Bronchus fibroblast of lung (primary cell): Measurements from ENCODE around the gene SLC2A11. TPM values are rescaled to one million over a fixed set of nuclear protein-coding genes. Genes with fewer than 3 reads are reported as not detected.

Source experiments
- total RNA-seq: library from RNA; depleted of rRNA; stranded (reverse); fragments of >200 nt; gene quantifications from 2 replicates; pipeline ENCODE4 v1.2.3, GENCODE V29; 2015

Gene SLC2A11, protein sequence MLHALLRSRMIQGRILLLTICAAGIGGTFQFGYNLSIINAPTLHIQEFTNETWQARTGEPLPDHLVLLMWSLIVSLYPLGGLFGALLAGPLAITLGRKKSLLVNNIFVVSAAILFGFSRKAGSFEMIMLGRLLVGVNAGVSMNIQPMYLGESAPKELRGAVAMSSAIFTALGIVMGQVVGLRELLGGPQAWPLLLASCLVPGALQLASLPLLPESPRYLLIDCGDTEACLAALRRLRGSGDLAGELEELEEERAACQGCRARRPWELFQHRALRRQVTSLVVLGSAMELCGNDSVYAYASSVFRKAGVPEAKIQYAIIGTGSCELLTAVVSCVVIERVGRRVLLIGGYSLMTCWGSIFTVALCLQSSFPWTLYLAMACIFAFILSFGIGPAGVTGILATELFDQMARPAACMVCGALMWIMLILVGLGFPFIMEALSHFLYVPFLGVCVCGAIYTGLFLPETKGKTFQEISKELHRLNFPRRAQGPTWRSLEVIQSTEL
- 3.7 and 4.0 TPM in 2 replicates for total RNA-seq

DNA sequence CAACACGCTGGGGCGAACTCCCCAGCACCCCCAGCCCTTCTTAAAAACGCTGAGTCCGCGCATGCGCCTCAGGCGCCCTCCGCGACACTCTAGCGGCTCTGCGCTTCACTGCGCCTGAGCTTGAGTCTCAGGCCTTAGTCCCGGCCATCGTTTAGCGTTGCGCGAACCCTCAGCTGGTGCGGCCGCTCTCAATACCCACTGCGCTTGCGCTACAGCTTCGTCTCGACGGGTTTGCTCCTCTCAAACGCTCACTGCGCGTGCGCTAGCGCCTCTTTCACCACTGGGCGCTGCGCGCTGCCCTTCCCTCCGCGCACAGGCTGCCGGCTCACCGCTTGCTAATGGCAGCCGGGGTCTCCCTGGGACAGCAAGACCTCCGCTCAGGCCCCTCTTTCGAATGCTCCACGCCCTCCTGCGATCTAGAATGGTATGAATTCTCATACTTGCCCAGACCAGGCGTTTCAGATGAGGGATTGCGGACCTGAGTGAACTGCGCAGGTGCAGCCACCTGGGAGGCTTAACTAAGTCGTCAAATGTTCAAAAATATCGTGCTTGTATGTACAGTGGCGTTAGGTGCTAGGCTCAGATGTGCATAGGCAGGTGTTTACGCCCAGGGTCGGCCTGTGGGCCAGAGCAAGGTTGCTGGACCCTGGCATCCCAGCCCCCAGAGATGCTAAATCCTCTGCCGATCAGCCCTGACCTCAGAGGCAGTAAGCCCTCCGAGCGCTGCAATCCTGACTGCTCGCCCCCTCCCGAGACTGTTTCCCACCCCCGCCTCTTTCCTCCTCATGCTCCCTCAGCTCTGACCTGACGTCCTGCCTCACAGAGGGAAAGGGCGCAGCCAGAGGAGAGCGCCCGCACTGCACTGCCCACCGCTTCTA is at the start of gene SLC2A11:
Gene SLC2A11, plus strand, starts transcription at position 270 of the 878 bp plus-strand sequence. Its CDS starts 125 bp downstream, at position 395.

DNA sequence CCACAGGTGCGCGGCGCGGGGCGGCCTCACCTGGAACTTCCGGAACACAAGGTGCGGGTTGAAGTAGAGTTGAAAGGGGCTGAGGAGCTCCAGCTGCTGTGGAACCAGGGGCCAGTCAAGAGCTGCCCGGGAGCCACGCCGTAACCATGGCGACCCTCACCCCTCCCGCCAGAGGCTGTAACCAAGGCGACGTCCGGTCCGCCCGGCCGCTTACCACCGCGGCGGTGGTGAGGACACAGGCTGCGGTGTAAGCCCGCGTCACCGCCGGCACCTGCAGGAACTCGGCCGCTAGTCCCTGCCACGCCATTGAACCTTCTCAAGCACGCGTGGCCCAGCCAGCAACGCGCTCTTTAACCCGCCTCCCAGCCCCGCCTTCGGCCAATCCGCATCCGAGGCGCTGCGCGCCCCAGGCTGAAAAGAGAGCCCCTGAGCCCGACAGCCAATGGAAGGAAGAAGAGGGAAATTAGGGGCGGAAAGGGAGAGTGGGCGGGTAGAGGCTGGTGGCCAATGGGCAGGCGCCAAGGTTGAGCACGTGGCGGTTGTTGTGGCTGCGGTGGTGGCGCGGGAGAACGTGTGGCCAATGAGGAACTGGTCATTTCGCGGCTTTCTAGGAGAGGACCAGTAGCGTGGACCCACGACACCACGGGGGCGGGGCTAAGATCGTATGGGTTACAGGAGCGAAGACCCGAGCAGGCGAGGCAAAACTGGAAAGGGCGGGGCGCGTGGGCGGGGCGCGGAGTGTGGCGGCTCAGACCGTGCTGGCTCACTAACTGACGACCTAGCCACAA is 18.8 kb upstream of the SLC2A11 start, which contains the start of gene DERL3:
Gene DERL3, minus strand, starts transcription at position 326 of the 788 bp plus-strand sequence. Its CDS starts 19 bp downstream, at position 307.

DNA sequence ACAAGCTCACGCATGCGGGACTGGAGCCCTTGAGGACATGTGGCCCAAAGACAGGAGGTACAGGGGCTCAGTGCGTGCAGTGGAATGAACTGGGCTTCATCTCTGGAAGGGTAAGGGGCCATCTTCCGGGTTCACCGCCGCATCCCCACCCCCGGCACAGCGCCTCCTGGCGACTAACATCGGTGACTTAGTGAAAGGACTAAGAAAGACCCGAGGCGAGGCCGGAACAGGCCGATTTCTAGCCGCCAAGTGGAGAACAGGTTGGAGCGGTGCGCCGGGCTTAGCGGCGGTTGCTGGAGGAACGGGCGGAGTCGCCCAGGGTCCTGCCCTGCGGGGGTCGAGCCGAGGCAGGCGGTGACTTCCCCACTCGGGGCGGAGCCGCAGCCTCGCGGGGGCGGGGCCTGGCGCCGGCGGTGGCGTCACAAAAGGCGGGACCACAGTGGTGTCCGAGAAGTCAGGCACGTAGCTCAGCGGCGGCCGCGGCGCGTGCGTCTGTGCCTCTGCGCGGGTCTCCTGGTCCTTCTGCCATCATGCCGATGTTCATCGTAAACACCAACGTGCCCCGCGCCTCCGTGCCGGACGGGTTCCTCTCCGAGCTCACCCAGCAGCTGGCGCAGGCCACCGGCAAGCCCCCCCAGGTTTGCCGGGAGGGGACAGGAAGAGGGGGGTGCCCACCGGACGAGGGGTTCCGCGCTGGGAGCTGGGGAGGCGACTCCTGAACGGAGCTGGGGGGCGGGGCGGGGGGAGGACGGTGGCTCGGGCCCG is 36.5 kb downstream of the SLC2A11 start, which contains the start of gene MIF:
Gene MIF, plus strand, starts transcription at position 439 of the 765 bp plus-strand sequence. Its CDS starts 92 bp downstream, at position 531.

Other genes starting within 250 kb of the SLC2A11 start
- not detected in 2 replicates for gene DRICH1, start 225.6 kb upstream of the SLC2A11 start, total RNA-seq
- gene RGL4, start 166.9 kb upstream of the SLC2A11 start, total RNA-seq, result not detected in 2 replicates
- 3.6 and 3.9 TPM in 2 replicates for gene ZNF70, start 106.8 kb upstream of the SLC2A11 start, total RNA-seq
- gene VPREB3, start 103.5 kb upstream of the SLC2A11 start, total RNA-seq, result not detected in 2 replicates
- gene C22orf15, start 94.9 kb upstream of the SLC2A11 start, total RNA-seq, result 1.2 and 1.3 TPM in 2 replicates
- 4.9 and 8.5 TPM in 2 replicates for gene CHCHD10, start 89.9 kb upstream of the SLC2A11 start, total RNA-seq
- 4.5 and 5.4 TPM in 2 replicates for gene MMP11, start 85.0 kb upstream of the SLC2A11 start, total RNA-seq
- 141 and 150 TPM in 2 replicates for gene SMARCB1, start 70.9 kb upstream of the SLC2A11 start, total RNA-seq
- 1.3 and 1.5 TPM in 2 replicates for gene DERL3, start 18.9 kb upstream of the SLC2A11 start, total RNA-seq
- gene MIF, start 36.5 kb downstream of the SLC2A11 start, total RNA-seq, result 677 and 718 TPM in 2 replicates
- 28.9 and 31.1 TPM in 2 replicates for gene GSTT2B, start 103.3 kb downstream of the SLC2A11 start, total RNA-seq
- 0.50 and 0.59 TPM in 2 replicates for gene DDTL, start 109.0 kb downstream of the SLC2A11 start, total RNA-seq
- 134 and 147 TPM in 2 replicates for gene DDT, start 116.6 kb downstream of the SLC2A11 start, total RNA-seq
- gene GSTT2, start 122.3 kb downstream of the SLC2A11 start, total RNA-seq, result 2.4 and 3.9 TPM in 2 replicates
- not detected in 2 replicates for gene GSTT4, start 147.6 kb downstream of the SLC2A11 start, total RNA-seq
- 35.1 and 36.5 TPM in 2 replicates for gene CABIN1, start 153.4 kb downstream of the SLC2A11 start, total RNA-seq